TTC549 (cell line): ENCODE results near the gene VPS50.
"Not testable (repeated sequence)": the region's sequence is repeated elsewhere in the genome, so short reads cannot be mapped to it uniquely, and the experiment has no call there.

Source experiments
- FAIRE-seq: peaks from 2 replicates; lab custom pipeline; 2012; peaks lifted over from hg19 to GRCh38; lab: Jason Lieb, UNC

The VPS50 gene

GRCh38 chr7:93238748-93239147, 6.6 kb downstream of the VPS50 start:
- no peak for FAIRE-seq

GRCh38 chr7:93239824-93240223, 7.7 kb downstream of the VPS50 start:
- FAIRE-seq, result no peak

GRCh38 chr7:93242106-93242505, 9.9 kb downstream of the VPS50 start:
- no peak for FAIRE-seq

DNA sequence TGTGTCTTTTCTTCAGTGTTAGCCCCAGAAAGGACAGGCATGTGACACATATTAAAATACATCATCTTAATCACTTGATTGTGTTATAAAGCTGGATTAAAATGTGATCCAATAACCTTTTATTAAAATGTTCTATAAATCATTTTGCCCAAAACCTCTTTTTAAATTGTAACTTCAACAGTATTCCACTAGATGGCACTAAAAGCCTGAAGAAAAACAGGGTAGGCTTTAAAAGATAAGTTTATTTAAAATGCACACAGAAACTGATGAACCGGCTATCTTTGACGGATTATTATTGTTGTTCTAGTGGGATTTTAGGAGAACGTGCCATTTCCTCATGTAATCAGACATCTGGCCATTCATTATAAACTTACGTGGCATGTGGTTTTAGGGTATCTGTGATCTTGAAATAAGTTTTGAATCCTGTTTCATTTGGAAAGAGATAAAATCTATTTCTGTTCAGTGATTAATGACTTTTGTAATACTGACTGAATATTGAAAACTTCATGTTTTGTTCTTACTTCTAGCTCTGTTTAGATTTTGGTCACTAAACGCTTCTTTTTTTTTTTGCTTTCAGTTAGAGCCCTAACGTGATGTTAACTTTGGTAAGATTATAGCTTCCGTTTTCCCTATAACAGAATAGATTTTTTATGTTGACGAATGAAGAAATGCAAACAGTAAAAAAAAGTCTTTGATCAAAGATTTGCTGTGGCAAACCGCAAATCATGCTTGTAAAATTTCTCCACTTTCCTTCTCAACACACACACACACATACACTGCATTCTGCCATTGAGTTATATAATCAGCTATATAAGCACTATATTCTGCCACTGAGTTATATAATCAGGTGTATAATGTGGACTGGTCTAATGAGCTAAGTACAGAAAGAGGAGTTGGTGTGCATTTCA, 13.6 kb downstream of the VPS50 start:
- FAIRE-seq, result peak; percentile 93

GRCh38 chr7:93249491-93250148, 17.5 kb downstream of the VPS50 start:
- FAIRE-seq, result no peak

DNA sequence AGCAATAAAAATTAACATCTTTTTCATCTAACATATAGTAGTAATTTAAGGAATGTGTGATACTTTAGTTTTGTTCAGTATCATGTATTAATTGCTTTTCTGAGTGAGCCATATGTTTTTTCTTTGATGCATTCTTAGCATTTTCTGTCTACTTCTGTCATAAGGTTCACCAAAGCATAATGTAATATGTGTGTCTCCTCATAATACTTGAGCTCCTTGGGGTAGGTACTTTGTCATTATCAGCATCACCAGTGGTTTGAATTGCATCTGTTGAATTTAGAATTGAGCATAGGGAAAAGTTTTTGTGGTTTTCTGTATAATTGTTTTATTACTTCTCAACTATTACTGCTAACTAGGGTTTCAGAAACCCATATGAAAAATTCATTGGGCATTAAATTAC, 26.5 kb downstream of the VPS50 start:
- no peak for FAIRE-seq

- no peak for FAIRE-seq
Measured at GRCh38 chr7:93262535-93262934, 30.4 kb downstream of the VPS50 start.

DNA sequence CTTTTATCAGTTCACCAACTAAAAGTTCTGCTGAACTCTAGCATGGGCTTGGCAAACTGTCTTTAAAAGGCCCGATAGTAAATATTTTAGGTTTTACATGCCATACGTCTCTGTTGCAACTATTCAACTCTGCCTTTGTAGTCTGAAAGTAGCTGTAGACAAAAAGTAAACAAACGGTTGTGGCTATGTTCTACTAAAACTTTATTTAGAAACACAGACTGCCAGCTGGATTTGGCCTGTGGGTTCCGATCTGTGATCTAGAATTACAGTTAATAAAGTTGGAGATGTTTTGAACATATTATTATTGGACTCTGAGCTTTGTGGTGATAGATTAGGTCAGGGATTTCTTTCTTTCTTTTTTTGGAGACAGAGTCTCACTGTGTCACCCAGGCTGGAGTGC, 33.1 kb downstream of the VPS50 start:
- no peak for FAIRE-seq

DNA sequence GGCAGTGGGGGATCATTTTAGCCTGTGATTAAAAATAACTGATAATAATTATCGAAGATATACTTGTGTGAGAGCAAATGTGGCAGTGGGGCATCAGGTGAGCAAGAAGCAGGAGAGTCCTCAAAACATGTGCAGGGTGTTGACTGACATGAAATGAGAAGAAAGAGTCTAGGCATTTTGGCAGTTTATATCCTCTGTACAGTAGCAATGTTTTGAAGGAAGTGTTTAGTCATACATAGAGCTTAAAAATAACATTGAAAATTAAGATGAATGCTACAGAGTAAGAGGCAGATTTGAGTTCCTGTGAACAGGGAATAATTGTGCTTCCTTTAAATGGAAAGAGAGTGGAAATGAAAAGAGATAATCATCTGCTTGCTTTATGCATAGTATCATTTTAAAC, 47.4 kb downstream of the VPS50 start:
- no peak for FAIRE-seq

GRCh38 chr7:93284908-93285307, 52.7 kb downstream of the VPS50 start:
- FAIRE-seq, result no peak

DNA sequence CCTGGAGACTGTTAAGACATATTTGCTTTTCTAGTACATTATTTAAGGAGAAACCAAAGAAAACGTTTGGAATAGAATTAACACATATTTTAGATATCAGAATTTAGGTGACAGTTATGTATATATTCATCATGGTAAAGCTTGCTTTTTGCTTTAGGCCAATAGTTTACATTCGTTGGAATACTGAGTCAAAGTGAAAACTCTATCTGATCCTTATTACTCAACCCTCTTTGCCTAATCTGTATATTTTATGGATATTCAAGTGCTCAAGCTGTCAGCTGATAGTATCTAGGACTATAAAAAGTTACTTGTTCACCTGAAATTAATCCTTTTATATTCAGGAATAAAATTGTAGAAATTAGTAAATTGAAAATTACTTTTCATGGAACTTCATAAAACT, 61.1 kb downstream of the VPS50 start:
- no peak for FAIRE-seq

DNA sequence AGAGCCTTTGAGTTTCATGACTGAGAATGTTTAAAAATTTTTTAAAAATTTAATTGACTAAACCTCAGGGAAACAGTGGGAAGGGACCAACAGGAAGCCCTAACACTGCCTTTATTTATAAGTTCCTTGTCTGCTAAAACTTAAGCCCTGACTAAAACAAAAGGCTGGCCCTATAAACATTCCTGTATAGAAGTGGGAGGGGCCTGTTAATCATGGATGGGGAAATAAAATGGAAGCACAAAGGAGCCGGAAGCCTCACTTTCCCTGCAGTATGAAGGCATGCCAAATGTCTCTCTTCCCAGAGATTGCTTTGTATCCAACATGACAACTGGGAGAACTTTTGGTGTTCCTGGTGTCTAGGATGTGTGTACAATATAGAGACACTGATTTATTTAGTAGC, 66.0 kb downstream of the VPS50 start:
- no peak for FAIRE-seq

GRCh38 chr7:93298671-93299070, 66.5 kb downstream of the VPS50 start:
- FAIRE-seq, result no peak

DNA sequence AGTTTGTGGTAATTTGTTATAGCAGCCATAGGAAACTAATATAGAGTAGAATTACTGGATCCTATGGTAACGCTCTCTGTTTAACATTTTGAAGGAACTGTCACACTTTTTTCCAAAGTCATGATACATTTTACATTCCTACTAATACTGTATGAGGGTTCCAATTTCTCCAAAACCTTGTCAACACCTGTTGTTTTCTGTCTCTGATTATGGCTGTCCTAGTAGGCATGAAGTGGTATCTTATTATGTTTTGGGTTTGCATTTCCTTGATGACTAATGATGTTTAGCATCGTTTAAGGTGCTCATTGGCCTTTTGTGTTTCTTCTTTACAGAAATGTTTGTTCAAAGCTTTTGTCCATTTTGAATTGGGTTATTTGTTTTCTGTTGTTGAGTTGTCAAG, 69.6 kb downstream of the VPS50 start:
- FAIRE-seq, result no peak

DNA sequence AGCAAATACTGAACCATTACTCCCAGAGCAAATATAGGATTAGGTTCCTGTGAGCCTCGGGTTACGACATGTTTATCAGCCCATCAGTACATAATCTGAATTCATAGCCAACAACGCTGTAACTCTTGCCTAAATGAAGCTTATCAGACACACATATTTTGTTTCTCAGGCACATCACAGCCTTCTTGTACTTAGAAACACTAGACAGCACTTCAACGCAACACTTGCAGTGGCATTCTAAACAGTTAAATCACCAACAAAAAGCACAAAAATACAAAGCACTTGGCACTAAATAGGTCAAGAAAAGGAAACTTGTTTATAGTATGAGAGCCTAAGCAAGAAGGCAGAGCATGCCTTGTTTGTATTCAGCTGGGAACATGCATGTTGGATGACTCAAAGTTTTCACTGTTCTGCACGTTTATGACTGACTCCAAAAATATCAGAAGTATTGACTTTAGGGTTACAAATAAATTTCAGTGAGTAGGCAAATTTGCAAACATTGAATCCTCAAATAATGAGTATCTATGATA, 75.0 kb downstream of the VPS50 start:
- FAIRE-seq, result no peak

- no peak for FAIRE-seq
Measured at GRCh38 chr7:93307943-93308342, 75.8 kb downstream of the VPS50 start.

DNA sequence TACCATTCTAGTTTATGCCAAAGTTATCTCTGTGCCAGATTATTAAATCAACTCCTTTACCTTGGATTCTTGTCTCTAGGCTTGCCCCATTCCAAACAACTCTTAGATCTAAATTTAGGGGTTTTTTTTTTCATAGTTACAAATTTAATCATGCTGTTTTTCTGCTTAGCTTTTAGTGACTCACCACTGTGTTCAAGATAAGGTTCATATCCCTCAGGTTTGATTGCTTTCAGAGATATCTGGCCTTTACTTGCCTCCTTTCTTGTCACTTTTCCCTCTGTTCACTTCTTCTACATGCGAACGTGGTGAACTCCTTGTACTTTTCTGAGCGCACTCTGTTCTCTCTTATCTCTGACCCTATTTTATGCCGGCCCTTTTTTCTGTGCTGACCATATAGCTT, 78.2 kb downstream of the VPS50 start:
- FAIRE-seq, result no peak

GRCh38 chr7:93314449-93314848, 82.3 kb downstream of the VPS50 start:
- FAIRE-seq, result no peak

GRCh38 chr7:93315896-93316295, 83.7 kb downstream of the VPS50 start:
- no peak for FAIRE-seq

DNA sequence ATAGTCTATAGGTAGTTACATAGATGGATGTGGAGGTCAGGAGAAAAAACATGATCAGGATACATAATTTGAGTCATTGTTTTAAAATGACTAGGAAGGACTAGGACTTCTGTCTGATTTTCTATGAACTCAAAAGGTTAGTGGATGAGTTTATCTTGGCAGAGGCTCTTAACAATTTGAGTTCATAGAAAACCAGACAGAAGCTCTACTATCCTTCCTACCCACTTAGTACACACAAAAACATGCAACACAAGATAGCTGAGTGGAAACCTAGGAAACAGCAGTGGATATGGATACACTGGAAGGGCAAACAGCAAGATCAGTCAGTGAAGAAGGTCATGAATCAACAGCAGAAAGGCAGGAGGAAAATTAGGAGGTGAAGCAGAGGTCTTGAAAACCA, 84.6 kb downstream of the VPS50 start:
- FAIRE-seq, result no peak

DNA sequence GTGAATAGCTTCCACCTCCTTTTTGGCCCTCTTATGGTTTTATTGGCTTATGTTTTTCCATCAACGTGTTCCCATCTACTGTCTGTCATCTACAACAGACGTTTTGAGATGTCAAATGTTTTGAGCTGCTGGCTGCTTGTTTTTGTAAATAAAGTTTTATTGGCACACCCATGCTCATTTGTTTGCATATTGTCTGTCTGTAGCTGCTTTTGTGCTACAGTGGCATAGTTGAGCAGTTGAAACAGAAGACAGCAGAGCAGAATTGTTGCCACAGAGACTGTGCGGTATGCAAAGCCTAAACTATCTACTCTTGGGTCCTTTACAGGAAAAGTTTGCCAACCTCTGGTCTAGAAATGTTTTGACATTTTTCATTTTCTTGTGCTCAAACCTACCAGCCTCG, 88.7 kb downstream of the VPS50 start:
- FAIRE-seq, result no peak

GRCh38 chr7:93326291-93326690, 94.1 kb downstream of the VPS50 start:
- FAIRE-seq, result not testable (repeated sequence)

DNA sequence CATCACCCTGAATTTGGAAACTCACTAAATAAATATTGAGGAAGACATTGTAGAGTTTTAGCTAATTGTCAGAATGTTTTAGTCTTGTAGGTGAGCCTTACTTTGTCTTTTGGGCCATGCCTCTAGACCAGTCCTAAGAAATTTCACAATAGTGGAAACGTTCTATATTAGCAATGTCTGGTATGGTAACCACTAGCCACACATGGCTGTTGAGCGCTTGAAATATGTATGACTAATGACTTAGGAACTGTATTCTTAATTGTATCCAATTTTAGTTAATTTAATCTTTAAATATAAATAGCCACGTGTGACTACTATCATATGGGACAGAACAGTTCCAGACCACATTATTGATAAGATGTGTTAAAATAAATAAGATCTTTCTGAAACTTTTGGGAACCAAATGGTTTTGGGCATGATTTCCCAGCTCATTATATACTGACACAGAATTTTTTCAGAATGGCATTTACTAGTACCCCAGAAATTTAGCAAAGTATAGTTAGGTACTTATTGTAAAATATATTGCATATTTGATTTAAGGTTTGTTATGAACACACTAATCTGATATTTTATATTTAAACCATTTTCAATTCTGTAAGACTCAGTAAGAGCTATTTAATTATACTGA, 95.0 kb downstream of the VPS50 start:
- FAIRE-seq, result no peak
